Measurements from ENCODE around the gene RPP25L. TPM values are rescaled to one million over a fixed set of nuclear protein-coding genes. Genes with fewer than 3 reads are reported as not detected.

The RPP25L gene
- total and polyA plus RNA-seq, 9 of the 15 experiments (the other 6 are each of a cell fraction or from before 2014, with no cell fraction given) = 16.3 to 43.7 (median 29.0) TPM

GRCh38 chr9:34637356-34638137, 25.6 kb upstream of the RPP25L start, which contains the start of gene SIGMAR1 (continued):
- TF ChIP-seq ZBTB5 (IDR thresholded peaks at IDR 0.05) (no peak), ETS1 (conservative IDR thresholded peaks at IDR 0.05; ENCODE audit: control insufficient read depth, low read depth, low read length) (no peak), RNF219 (CRISPR knock-in tag; IDR thresholded peaks at IDR 0.05) (no peak), TARDBP (IDR thresholded peaks at IDR 0.05) (no peak), HMBOX1 (IDR thresholded peaks at IDR 0.05) (no peak), CSDE1 (IDR thresholded peaks at IDR 0.05) (no peak), PRDM10 (IDR thresholded peaks at IDR 0.05; ENCODE audit: partially characterized antibody) (peak; percentile 99), LCOR (CRISPR knock-in tag; IDR thresholded peaks at IDR 0.05) (no peak), POLR3A (IDR thresholded peaks at IDR 0.05; ENCODE audit: borderline replicate concordance, extremely low read depth, insufficient read depth, insufficient read length) (no peak), HMG20B (CRISPR knock-in tag; IDR thresholded peaks at IDR 0.05) (no peak), E2F5 (CRISPR knock-in tag; IDR thresholded peaks at IDR 0.05) (no peak), COPS2 (conservative IDR thresholded peaks at IDR 0.05) (no peak), ZNF197 (CRISPR knock-in tag; IDR thresholded peaks at IDR 0.05; ENCODE audit: low read depth) (no peak), SNRNP70 (optimal IDR thresholded peaks at IDR 0.05; ENCODE audit: low read depth, low read length) (no peak), L3MBTL2 (IDR thresholded peaks at IDR 0.05) (peak; percentile 85), DACH1 (IDR thresholded peaks at IDR 0.05; ENCODE audit: partially characterized antibody) (no peak), RBM25 (IDR thresholded peaks at IDR 0.05; ENCODE audit: low read depth, low read length, severe bottlenecking) (peak; percentile 82)

Data from K562 (cell line).